ENCODE results near the gene ITGAE.
"Not testable (repeated sequence)": the region's sequence is repeated elsewhere in the genome, so short reads cannot be mapped to it uniquely, and the experiment has no call there.

The ITGAE gene

GRCh38 chr17:3800362-3801271 lies at the start of gene ITGAE:
Gene ITGAE, minus strand, starts transcription at chr17:3801188. Its CDS starts 44 bp downstream, at chr17:3801144.
- no peak for DNase-seq

GRCh38 chr17:3848229-3848835 lies 47.3 kb upstream of the ITGAE start:
- no peak for DNase-seq

GRCh38 chr17:3847165-3847670 lies 46.2 kb upstream of the ITGAE start:
- DNase-seq, result no peak

GRCh38 chr17:3846437-3847164 lies 45.6 kb upstream of the ITGAE start:
- DNase-seq, result no peak

- peak; percentile 95 for DNase-seq
Observed at GRCh38 chr17:3845621-3846436, 44.8 kb upstream of the ITGAE start, which contains the start of gene NCBP3. Gene NCBP3, minus strand, starts transcription at chr17:3846246. Its CDS starts 23 bp downstream, at chr17:3846223.

GRCh38 chr17:3845291-3845620 lies 44.3 kb upstream of the ITGAE start:
- no peak for DNase-seq

GRCh38 chr17:3844556-3844955 lies 43.6 kb upstream of the ITGAE start:
- not testable (repeated sequence) for DNase-seq

GRCh38 chr17:3843935-3844516 lies 43.0 kb upstream of the ITGAE start:
- DNase-seq, result peak; percentile 15

GRCh38 chr17:3838206-3838605 lies 37.2 kb upstream of the ITGAE start:
- no peak for DNase-seq

- DNase-seq, result no peak
Observed at GRCh38 chr17:3836551-3836950, 35.6 kb upstream of the ITGAE start.

- no peak for DNase-seq
Observed at GRCh38 chr17:3835410-3836229, 34.6 kb upstream of the ITGAE start.

- DNase-seq, result no peak
Observed at GRCh38 chr17:3834811-3835210, 33.8 kb upstream of the ITGAE start.

GRCh38 chr17:3828852-3829232 lies 27.9 kb upstream of the ITGAE start:
- no peak for DNase-seq

- no peak for DNase-seq
Observed at GRCh38 chr17:3828151-3828851, 27.3 kb upstream of the ITGAE start.

- no peak for DNase-seq
Observed at GRCh38 chr17:3827124-3827773, 26.3 kb upstream of the ITGAE start.

GRCh38 chr17:3826191-3826590 lies 25.2 kb upstream of the ITGAE start:
- no peak for DNase-seq

- DNase-seq, result no peak
Observed at GRCh38 chr17:3821101-3821500, 20.1 kb upstream of the ITGAE start.

GRCh38 chr17:3818786-3819185 lies 17.8 kb upstream of the ITGAE start:
- no peak for DNase-seq

- no peak for DNase-seq
Observed at GRCh38 chr17:3817851-3818605, 17.0 kb upstream of the ITGAE start.
